Measurements from ENCODE around the gene LHX8.

Gene LHX8

GRCh38 chr1:75132812-75133619 lies 1.2 kb upstream of the LHX8 start:
- no peak overlapping the region for H3K4me2 ChIP-seq (ENCODE audit: low read depth, low read length, poor library complexity, severe bottlenecking)
- no peaks in the 10 kb centered on the region for H3K9me3 ChIP-seq (ENCODE audit: insufficient read depth, low read depth, low read length)
- H3K4me3 ChIP-seq (ENCODE audit: low read length, poor library complexity, severe bottlenecking), result no peak overlapping the region
- H3K36me3 ChIP-seq (ENCODE audit: insufficient read depth, low read length), result no peaks in the 10 kb centered on the region
- no peaks in the 10 kb centered on the region for H3K79me2 ChIP-seq (ENCODE audit: insufficient read depth, low read length)
- H3F3A ChIP-seq (ENCODE audit: low read depth), result no peaks in the 10 kb centered on the region
- no peaks in the 10 kb centered on the region for H4K20me1 ChIP-seq (ENCODE audit: insufficient read depth, low read length, poor library complexity, severe bottlenecking)
- no peak overlapping the region for H3K9ac ChIP-seq (ENCODE audit: low read depth, low read length, poor library complexity, severe bottlenecking)
- no peaks in the 10 kb centered on the region for H3K4me1 ChIP-seq (ENCODE audit: insufficient read depth, low read length, poor library complexity, severe bottlenecking)
- no peak overlapping the region for H2AFZ ChIP-seq (ENCODE audit: low read length)
- no peaks in the 10 kb centered on the region for H3K27me3 ChIP-seq (ENCODE audit: insufficient read depth, low read length, poor library complexity, severe bottlenecking)
- TF ChIP-seq EZH2phosphoT487 (IDR thresholded peaks at IDR 0.05; ENCODE audit: borderline replicate concordance) (no peak), CTCF (conservative IDR thresholded peaks at IDR 0.05; ENCODE audit: low read length) (no peak)
- H3K9me2 ChIP-seq (replicated peaks; ENCODE audit: low read depth, low read length), result no peaks in the 10 kb centered on the region

GRCh38 chr1:75134647-75135572 lies 722 bp downstream of the LHX8 start:
- no peak overlapping the region for H2AFZ ChIP-seq (ENCODE audit: low read length)
- H3K27me3 ChIP-seq (ENCODE audit: insufficient read depth, low read length, poor library complexity, severe bottlenecking), result no peaks in the 10 kb centered on the region
- no peak overlapping the region for H3K9ac ChIP-seq (ENCODE audit: low read depth, low read length, poor library complexity, severe bottlenecking)
- no peaks in the 10 kb centered on the region for H3K79me2 ChIP-seq (ENCODE audit: insufficient read depth, low read length)
- H3K4me1 ChIP-seq (ENCODE audit: insufficient read depth, low read length, poor library complexity, severe bottlenecking), result no peaks in the 10 kb centered on the region
- no peaks in the 10 kb centered on the region for H3F3A ChIP-seq (ENCODE audit: low read depth)
- H3K4me2 ChIP-seq (ENCODE audit: low read depth, low read length, poor library complexity, severe bottlenecking), result no peak overlapping the region
- no peaks in the 10 kb centered on the region for H4K20me1 ChIP-seq (ENCODE audit: insufficient read depth, low read length, poor library complexity, severe bottlenecking)
- no peaks in the 10 kb centered on the region for H3K9me2 ChIP-seq (replicated peaks; ENCODE audit: low read depth, low read length)
- H3K4me3 ChIP-seq (ENCODE audit: low read length, poor library complexity, severe bottlenecking), result no peak overlapping the region
- no peak for TF ChIP-seq CTCF (conservative IDR thresholded peaks at IDR 0.05; ENCODE audit: low read length)
- TF ChIP-seq EZH2phosphoT487 (IDR thresholded peaks at IDR 0.05; ENCODE audit: borderline replicate concordance), result no peak
- no peaks in the 10 kb centered on the region for H3K9me3 ChIP-seq (ENCODE audit: insufficient read depth, low read depth, low read length)
- no peaks in the 10 kb centered on the region for H3K36me3 ChIP-seq (ENCODE audit: insufficient read depth, low read length)

DNA sequence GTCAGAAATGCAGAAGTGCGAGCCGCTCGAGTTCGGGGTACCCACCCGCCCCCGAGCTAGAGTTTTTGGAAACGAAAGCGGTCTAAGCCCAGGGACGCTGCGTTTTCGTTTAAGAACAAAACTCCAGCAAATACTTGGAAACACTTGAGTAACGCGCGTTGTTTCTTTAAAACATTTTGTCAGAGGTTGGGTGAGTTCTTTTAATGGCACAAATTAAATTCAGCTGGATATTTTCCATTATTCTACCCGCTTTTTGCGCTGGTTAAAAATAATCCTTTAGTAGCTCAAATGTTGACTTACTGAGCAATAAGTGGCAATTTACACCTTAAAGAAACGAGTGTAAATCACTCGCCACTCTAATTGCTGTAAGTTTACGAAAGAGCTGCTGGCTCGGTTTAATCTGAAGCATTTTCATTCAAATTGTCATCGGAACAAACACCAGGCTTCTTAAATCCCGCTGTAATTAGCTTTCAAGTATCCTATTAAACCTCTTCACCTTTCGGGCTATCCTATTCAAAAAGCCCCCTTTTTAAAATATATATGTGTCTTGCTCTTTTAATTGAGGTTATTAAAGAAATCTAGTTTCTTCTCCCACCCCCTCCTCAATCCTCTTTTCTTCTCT lies 1.5 kb downstream of the LHX8 start:
- Histone ChIP-seq H3K9me3 (ENCODE audit: insufficient read depth, low read depth, low read length) (no peaks in the 10 kb centered on the region), H3K79me2 (ENCODE audit: insufficient read depth, low read length) (no peaks in the 10 kb centered on the region), H3F3A (ENCODE audit: low read depth) (no peaks in the 10 kb centered on the region), H3K9ac (ENCODE audit: low read depth, low read length, poor library complexity, severe bottlenecking) (no peak overlapping the region), H3K36me3 (ENCODE audit: insufficient read depth, low read length) (no peaks in the 10 kb centered on the region), H3K9me2 (replicated peaks; ENCODE audit: low read depth, low read length) (no peaks in the 10 kb centered on the region), H3K4me3 (ENCODE audit: low read length, poor library complexity, severe bottlenecking) (no peak overlapping the region), H4K20me1 (ENCODE audit: insufficient read depth, low read length, poor library complexity, severe bottlenecking) (no peaks in the 10 kb centered on the region), H3K4me2 (ENCODE audit: low read depth, low read length, poor library complexity, severe bottlenecking) (no peak overlapping the region), H3K4me1 (ENCODE audit: insufficient read depth, low read length, poor library complexity, severe bottlenecking) (no peaks in the 10 kb centered on the region), H2AFZ (ENCODE audit: low read length) (no peak overlapping the region), H3K27me3 (ENCODE audit: insufficient read depth, low read length, poor library complexity, severe bottlenecking) (no peaks in the 10 kb centered on the region)
- no peak for TF ChIP-seq CTCF (conservative IDR thresholded peaks at IDR 0.05; ENCODE audit: low read length)
- no peak for TF ChIP-seq EZH2phosphoT487 (IDR thresholded peaks at IDR 0.05; ENCODE audit: borderline replicate concordance)

All from Loucy (cell line).